ENCODE measurements around the gene SCYGR6. TPM values are rescaled to one million over a fixed set of nuclear protein-coding genes. Genes with fewer than 3 reads are reported as not detected.
A peak's percentile ranks its signal among the peaks of the same experiment; 100 is the strongest.

The SCYGR6 gene
- total and polyA plus RNA-seq, 2 of the 8 experiments (the other 6 are each of a cell fraction or from before 2014, with no cell fraction given), result not detected

DNA sequence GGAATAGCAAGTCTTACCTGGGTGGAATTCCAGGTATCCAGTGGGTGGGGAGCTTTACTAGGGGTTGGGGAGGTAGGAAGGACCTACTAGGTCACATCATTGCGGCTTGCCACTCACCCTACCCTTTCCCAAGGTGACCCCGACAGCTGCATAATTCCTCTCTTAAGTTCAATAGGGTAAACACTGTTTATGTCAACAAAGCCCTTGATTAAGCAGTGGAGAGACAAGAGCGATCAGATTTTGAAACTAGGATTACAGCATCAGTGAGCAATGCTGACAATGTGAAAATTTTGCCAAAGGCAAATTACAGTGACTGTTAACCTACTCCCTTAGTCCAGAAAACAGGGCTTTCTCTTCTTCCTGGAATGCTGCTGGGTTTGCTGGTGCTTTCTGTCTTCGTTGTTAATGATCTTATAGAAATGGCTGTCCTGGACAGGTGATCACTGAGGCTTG lies 21.3 kb downstream of the SCYGR6 start:
- Histone ChIP-seq H2AFZ (ENCODE audit: low read length) (no peak overlapping the region), H3K27ac (ENCODE audit: low read depth, low read length) (no peak overlapping the region), H3K36me3 (ENCODE audit: control insufficient read depth in 2 of 4, insufficient read depth in 4 of 4, low read length in 3 of 4) (no peaks in the 10 kb centered on the region; a peak in 1 of 8 replicates), H2BK120ac (replicated peaks; ENCODE audit: low read depth, low read length) (no peak overlapping the region), H2BK20ac (ENCODE audit: low read length) (no peak overlapping the region), H3K56ac (replicated peaks; ENCODE audit: insufficient read length, low read depth, low read length) (no peak overlapping the region), H4K5ac (ENCODE audit: insufficient read length, low read depth, low read length) (no peak overlapping the region), H3K23me2 (ENCODE audit: low read depth, low read length) (no peaks in the 10 kb centered on the region), H3K9ac (replicated peaks in 1 of 4; ENCODE audit: extremely low read depth in 1 of 4, low read depth in 3 of 4, low read length in 3 of 4) (no peak overlapping the region), H3K9me3 (ENCODE audit: insufficient read depth in 2 of 2, low read depth in 1 of 2, low read length in 1 of 2) (no peaks in the 10 kb centered on the region; a peak in 1 of 4 replicates), H3K4me1 (replicated peaks in 1 of 4; ENCODE audit: control insufficient read depth in 3 of 4, insufficient read depth in 4 of 4, low read length in 3 of 4) (no peaks in the 10 kb centered on the region), H4K91ac (replicated peaks; ENCODE audit: insufficient read length, low read length) (no peak overlapping the region), H2BK5ac (ENCODE audit: low read depth, low read length) (no peak overlapping the region), H3K18ac (ENCODE audit: extremely low read depth, low read length) (0 out of 2 replicates have a peak overlapping the region, but pooled peaks have one; percentile 6), H3K79me2 (ENCODE audit: control insufficient read depth in 1 of 2, insufficient read depth in 2 of 2, low read length in 2 of 2) (no peaks in the 10 kb centered on the region), H3K4me2 (ENCODE audit: insufficient read depth in 1 of 2, low read depth in 2 of 2, low read length in 2 of 2) (no peak overlapping the region), H3K27me3 (replicated peaks in 1 of 4; ENCODE audit: control insufficient read depth in 3 of 4, extremely low read depth in 1 of 4, insufficient read depth in 3 of 4, low read length in 3 of 4) (no peaks in the 10 kb centered on the region), H4K8ac (ENCODE audit: extremely low read depth, insufficient read depth, low read length) (no peak overlapping the region), H3K4me3 (ENCODE audit: extremely low read depth in 1 of 4, insufficient read depth in 2 of 4, low read depth in 3 of 4, low read length in 4 of 4) (no peak overlapping the region), H2AK5ac (ENCODE audit: low read depth, low read length) (no peak overlapping the region), H3K23ac (ENCODE audit: insufficient read length) (no peak overlapping the region), H3K14ac (ENCODE audit: insufficient read length) (no peak overlapping the region), H3K79me1 (ENCODE audit: low read depth, low read length) (no peaks in the 10 kb centered on the region), H3K4ac (replicated peaks; ENCODE audit: insufficient read length, low read depth, low read length) (no peak overlapping the region), H2BK15ac (ENCODE audit: low read length) (no peak overlapping the region), H2BK12ac (ENCODE audit: low read depth, low read length) (no peak overlapping the region), H4K20me1 (replicated peaks in 1 of 2; ENCODE audit: control insufficient read depth in 1 of 2, insufficient read depth in 2 of 2, low read length in 2 of 2) (no peaks in the 10 kb centered on the region)
- POLR2A ChIA-PET (ENCODE audit: partially characterized antibody), result no interaction called here
- CTCF ChIA-PET (ENCODE audit: partially characterized antibody), result interaction anchor here (1.1 to 1.2 kb wide), 2 partner anchors 36 to 45 kb away, joined by 6 read pairs; no protein-coding TSS in a partner anchor
- 86% methylated on average over 4 of the region's 4 CpGs; no CpG with 5 or more reads in 1 of the 2 experiments for WGBS, 2 experiments (ENCODE audit: extremely low coverage in 1 of 2, insufficient coverage in 1 of 2, insufficient read length in 1 of 2, insufficient replicate concordance in 2 of 2, low coverage in 1 of 2, low lambda C conversion rate in 2 of 2, missing lambda C conversion rate in 1 of 2)
- DNase-seq (ENCODE audit: low read depth in 1 of 2, low spot score in 2 of 2) (peak in 1 of 2 experiments; percentile 38), FAIRE-seq (no peak)
- no peak for TF ChIP-seq POLR2AphosphoS5 (IDR thresholded peaks at IDR 0.05; ENCODE audit: low read depth, low read length)
- no peak for TF ChIP-seq POLR2A (IDR thresholded peaks at IDR 0.05; ENCODE audit: control extremely low read depth in 1 of 2, low read depth in 2 of 2, low read length in 2 of 2)
- no peak for TF ChIP-seq GABPA (IDR thresholded peaks at IDR 0.05; ENCODE audit: borderline replicate concordance, insufficient read depth, low read length)
- no peak for TF ChIP-seq BACH1 (IDR thresholded peaks at IDR 0.05; ENCODE audit: low read length)
- no peak for TF ChIP-seq CREB1 (IDR thresholded peaks at IDR 0.05)
- no peak for TF ChIP-seq JUND (IDR thresholded peaks at IDR 0.05; ENCODE audit: low read length)
- TF ChIP-seq CHD2 (IDR thresholded peaks at IDR 0.05; ENCODE audit: low read length), result no peak
- no peak for TF ChIP-seq TAF1 (IDR thresholded peaks at IDR 0.05; ENCODE audit: low read depth, low read length)
- no peak for TF ChIP-seq RFX5 (IDR thresholded peaks at IDR 0.05; ENCODE audit: borderline replicate concordance, low read depth, low read length)
- TF ChIP-seq CTBP2 (IDR thresholded peaks at IDR 0.05; ENCODE audit: borderline replicate concordance, insufficient read depth, insufficient read length, low read length), result no peak

Measured in H1 (cell line).